GM12892 (cell line): ENCODE results near the gene ZNF593OS.

Source experiments
- POLR2A ChIP-seq: IDR thresholded peaks from 2 replicates; pipeline ENCODE4 v1.6.1; 2011; ENCODE audit warnings: low read depth, low read length, control low read depth
- POLR2AphosphoS5 ChIP-seq: IDR thresholded peaks from 2 replicates; pipeline ENCODE4 v1.6.1; 2011; ENCODE audit warnings: low read depth, low read length, control low read depth
- TAF1 ChIP-seq: IDR thresholded peaks from 2 replicates; pipeline ENCODE4 v1.6.1; 2011; ENCODE audit warnings: low read depth, mild to moderate bottlenecking, control low read depth, low read length, borderline replicate concordance

DNA sequence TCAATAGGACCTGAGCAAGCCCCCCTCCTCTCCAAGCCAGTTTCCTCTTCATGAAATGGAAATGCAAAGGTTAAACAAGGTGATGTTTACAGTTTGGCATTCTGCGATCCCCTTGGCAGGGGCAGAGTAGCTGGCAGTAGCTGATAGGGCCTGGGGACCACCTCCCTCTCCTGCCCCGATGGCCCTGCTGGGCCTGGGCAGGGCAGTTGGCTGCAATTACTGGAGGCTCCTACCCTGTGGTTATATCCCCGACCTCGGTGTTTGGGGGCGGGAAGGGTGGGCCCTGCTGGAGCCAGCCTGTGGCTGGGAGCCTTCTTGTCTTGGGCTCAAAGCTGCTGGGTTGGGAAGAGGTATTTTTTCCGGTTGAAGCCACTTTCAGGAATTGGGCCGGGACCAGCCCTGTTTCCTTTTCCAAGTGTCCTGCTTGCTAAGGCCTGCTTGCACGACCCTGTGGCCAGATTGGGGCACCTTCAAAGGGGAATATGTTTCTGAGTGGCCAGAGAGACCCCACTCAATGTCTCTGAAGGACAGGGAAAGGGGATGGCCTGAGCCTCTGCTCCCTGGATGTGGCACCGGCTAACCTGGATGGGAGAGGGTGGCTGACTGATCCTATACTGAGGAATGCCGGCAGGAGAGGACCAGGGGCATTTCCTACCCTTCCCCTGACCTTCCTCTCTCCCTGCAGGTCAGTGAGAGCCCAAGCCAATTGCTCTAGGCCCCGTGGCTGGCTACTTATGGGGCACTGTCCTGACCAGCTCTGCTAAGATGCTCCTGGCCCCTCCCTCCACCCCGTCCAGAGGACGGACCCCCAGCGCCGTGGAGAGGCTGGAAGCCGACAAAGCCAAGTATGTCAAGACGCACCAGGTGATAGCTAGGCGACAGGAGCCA, 10.9 kb downstream of the ZNF593OS start:
- TF ChIP-seq TAF1 (no peak), POLR2AphosphoS5 (no peak), POLR2A (no peak)
